Keratinocyte (primary cell): ENCODE results near the gene ARHGEF28. TPM values are rescaled to one million over a fixed set of nuclear protein-coding genes. Genes with fewer than 3 reads are reported as not detected.

ENCODE experiments used
- DNase-seq: peaks from one replicate; pipeline ENCODE4 v3.0.0-alpha.2; 2011; ENCODE audit warnings: low read depth, missing footprints, low spot score
- FAIRE-seq: peaks from 2 replicates; lab custom pipeline; 2011; peaks lifted over from hg19 to GRCh38; lab: Jason Lieb, UNC
- H2AFZ ChIP-seq: 2 replicates; pipeline ENCODE4 v1.6.0; 2012; ENCODE audit warnings: low read length, control low read depth, inconsistent platforms; ENCODE audit not compliant: control insufficient read depth
- H3K27ac ChIP-seq: 2 replicates; pipeline ENCODE4 v1.5.1; 2011; ENCODE audit warnings: low read length; ENCODE audit not compliant: control insufficient read depth, insufficient read depth
- H3K27me3 ChIP-seq: 3 replicates; pipeline ENCODE4 v1.6.0; 2011; ENCODE audit warnings: low read length; ENCODE audit not compliant: control insufficient read depth, insufficient read depth; ENCODE audit errors: extremely low read depth
- H3K36me3 ChIP-seq, 2 experiments: 2 replicates in 1 of 2; 3 replicates in 1 of 2; pipeline ENCODE4 v1.5.1; 2011; ENCODE audit warnings: low read length in 2 of 2, mild to moderate bottlenecking in 1 of 2; ENCODE audit not compliant: control insufficient read depth in 2 of 2, insufficient read depth in 2 of 2; ENCODE audit errors: extremely low read depth in 1 of 2
- H3K4me1 ChIP-seq: 3 replicates; pipeline ENCODE4 v1.5.1; 2011; ENCODE audit warnings: low read length; ENCODE audit not compliant: control insufficient read depth, insufficient read depth; ENCODE audit errors: extremely low read depth
- H3K4me2 ChIP-seq: 3 replicates; pipeline ENCODE4 v1.6.0; 2011; ENCODE audit warnings: low read depth, low read length; ENCODE audit not compliant: control insufficient read depth, insufficient read depth; ENCODE audit errors: extremely low read depth
- H3K4me3 ChIP-seq, 3 experiments: fragments of 200-600 bp in 1 of 3; sonication (generic) in 1 of 3; 2 replicates in 2 of 3; 3 replicates in 1 of 3; pipeline ENCODE4 v1.5.1; 2011 to 2016; ENCODE audit warnings: low read length in 3 of 3, mild to moderate bottlenecking in 3 of 3, control low read depth in 2 of 3, inconsistent platforms in 1 of 3, low read depth in 1 of 3, mixed read lengths in 1 of 3, mixed run types in 1 of 3, moderate library complexity in 1 of 3; ENCODE audit not compliant: control insufficient read depth in 2 of 3, insufficient read depth in 2 of 3; ENCODE audit errors: extremely low read depth in 1 of 3
- H3K79me2 ChIP-seq: 2 replicates; pipeline ENCODE4 v1.6.0; 2012; ENCODE audit warnings: low read length; ENCODE audit not compliant: control insufficient read depth, insufficient read depth
- H3K9ac ChIP-seq: 3 replicates; pipeline ENCODE4 v1.6.0; 2011; ENCODE audit warnings: low read length; ENCODE audit not compliant: control insufficient read depth, insufficient read depth; ENCODE audit errors: extremely low read depth
- H3K9me1 ChIP-seq: 3 replicates; pipeline ENCODE4 v1.6.0; 2011; ENCODE audit warnings: low read length; ENCODE audit not compliant: control insufficient read depth, insufficient read depth; ENCODE audit errors: extremely low read depth
- H3K9me3 ChIP-seq: 2 replicates; pipeline ENCODE4 v1.5.1; 2012; ENCODE audit warnings: low read depth, low read length; ENCODE audit not compliant: control insufficient read depth
- H4K20me1 ChIP-seq: 3 replicates; pipeline ENCODE4 v1.6.0; 2011; ENCODE audit warnings: low read length; ENCODE audit not compliant: control insufficient read depth, insufficient read depth; ENCODE audit errors: extremely low read depth
- EZH2 ChIP-seq: IDR thresholded peaks from one replicate; pipeline ENCODE4 v1.6.1; 2012; ENCODE audit warnings: inconsistent platforms, mild to moderate bottlenecking, low read length, moderate library complexity
- dilution Hi-C: fragments of 300-500 bp; cut with MboI; formaldehyde crosslinking; loops from one replicate; pipeline ENCODE4 v1.7.0; 2020; ENCODE audit warnings: low sequenced_read_pairs; ENCODE audit not compliant: extremely low pct_ligation_motif_present
- polyA plus RNA-seq, 5 experiments: library from polyadenylated mRNA; depleted of rRNA in 3 of 5; stranded (reverse) in 3 of 5; stranded (forward) in 1 of 5; unstranded in 1 of 5; fragments of >200 nt; gene quantifications; 1 replicate in 1 of 5; 2 replicates in 3 of 5; 3 replicates in 1 of 5; pipeline versions ENCODE4 v1.2.1 to v1.2.3, GENCODE V29; 2011 to 2012; ENCODE audit warnings: missing spikeins in 2 of 5, low read depth in 1 of 5, low replicate concordance in 1 of 5
- TF ChIP-seq, protein P1 (sequence below), 3 experiments: IDR thresholded peaks in 1 of 3; conservative IDR thresholded peaks in 1 of 3; optimal IDR thresholded peaks in 1 of 3; 2 replicates in 2 of 3; 3 replicates in 1 of 3; pipeline versions ENCODE3 to v1.5.1; 2011; ENCODE audit warnings: low read length in 3 of 3, mild to moderate bottlenecking in 3 of 3, moderate library complexity in 2 of 3, control low read depth in 1 of 3, inconsistent platforms in 1 of 3; ENCODE audit not compliant: insufficient read depth in 2 of 3; ENCODE audit errors: extremely low read depth in 1 of 3

The ARHGEF28 gene
- polyA plus RNA-seq, 1 donor (not counting 4 experiments of a cell fraction or from before 2014, with no cell fraction given): 31.6 TPM

DNA sequence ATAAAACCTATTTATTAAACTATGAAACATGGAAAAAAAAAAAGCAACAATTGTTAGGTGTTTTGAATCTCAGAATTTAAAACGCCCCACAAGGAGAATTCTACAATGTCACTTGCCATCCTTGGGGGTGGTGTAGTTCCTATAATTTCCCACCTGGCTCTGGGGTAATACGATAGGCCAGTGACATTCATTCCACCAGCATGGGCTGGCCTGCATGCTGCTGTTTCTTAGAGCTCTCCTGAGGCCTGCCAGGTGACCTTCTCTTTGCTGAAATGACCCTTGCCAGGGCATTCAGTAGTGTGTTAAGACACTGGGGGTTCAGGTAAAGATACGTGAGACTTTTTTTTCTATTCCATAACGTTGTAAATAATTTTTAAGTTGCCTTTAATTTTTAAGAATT, 10.0 kb upstream of the ARHGEF28 start:
- DNase-seq (no peak), FAIRE-seq (no peak)
- Histone ChIP-seq H3K9me1 (no peaks in the 10 kb centered on the region), H3K4me1 (peaks cover 21% of the 10 kb centered on the region), H3K4me3 (no peak overlapping the region), H2AFZ (no peak overlapping the region), H3K27me3 (no peaks in the 10 kb centered on the region), H3K9me3 (no peaks in the 10 kb centered on the region), H3K9ac (no peak overlapping the region), H4K20me1 (no peaks in the 10 kb centered on the region), H3K79me2 (no peaks in the 10 kb centered on the region), H3K36me3 (no peaks in the 10 kb centered on the region), H3K27ac (peak overlapping the region; percentile 48), H3K4me2 (no peak overlapping the region)
- dilution Hi-C loops: no loop called here
- TF ChIP-seq EZH2: no peak
- TF ChIP-seq, protein P1, sequence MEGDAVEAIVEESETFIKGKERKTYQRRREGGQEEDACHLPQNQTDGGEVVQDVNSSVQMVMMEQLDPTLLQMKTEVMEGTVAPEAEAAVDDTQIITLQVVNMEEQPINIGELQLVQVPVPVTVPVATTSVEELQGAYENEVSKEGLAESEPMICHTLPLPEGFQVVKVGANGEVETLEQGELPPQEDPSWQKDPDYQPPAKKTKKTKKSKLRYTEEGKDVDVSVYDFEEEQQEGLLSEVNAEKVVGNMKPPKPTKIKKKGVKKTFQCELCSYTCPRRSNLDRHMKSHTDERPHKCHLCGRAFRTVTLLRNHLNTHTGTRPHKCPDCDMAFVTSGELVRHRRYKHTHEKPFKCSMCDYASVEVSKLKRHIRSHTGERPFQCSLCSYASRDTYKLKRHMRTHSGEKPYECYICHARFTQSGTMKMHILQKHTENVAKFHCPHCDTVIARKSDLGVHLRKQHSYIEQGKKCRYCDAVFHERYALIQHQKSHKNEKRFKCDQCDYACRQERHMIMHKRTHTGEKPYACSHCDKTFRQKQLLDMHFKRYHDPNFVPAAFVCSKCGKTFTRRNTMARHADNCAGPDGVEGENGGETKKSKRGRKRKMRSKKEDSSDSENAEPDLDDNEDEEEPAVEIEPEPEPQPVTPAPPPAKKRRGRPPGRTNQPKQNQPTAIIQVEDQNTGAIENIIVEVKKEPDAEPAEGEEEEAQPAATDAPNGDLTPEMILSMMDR (optimal IDR thresholded peaks at IDR 0.05 in 1 of 3, IDR thresholded peaks at IDR 0.05 in 1 of 3, conservative IDR thresholded peaks at IDR 0.05 in 1 of 3; ENCODE audit: extremely low read depth in 1 of 3, insufficient read depth in 2 of 3, low read length in 3 of 3): no peak

DNA sequence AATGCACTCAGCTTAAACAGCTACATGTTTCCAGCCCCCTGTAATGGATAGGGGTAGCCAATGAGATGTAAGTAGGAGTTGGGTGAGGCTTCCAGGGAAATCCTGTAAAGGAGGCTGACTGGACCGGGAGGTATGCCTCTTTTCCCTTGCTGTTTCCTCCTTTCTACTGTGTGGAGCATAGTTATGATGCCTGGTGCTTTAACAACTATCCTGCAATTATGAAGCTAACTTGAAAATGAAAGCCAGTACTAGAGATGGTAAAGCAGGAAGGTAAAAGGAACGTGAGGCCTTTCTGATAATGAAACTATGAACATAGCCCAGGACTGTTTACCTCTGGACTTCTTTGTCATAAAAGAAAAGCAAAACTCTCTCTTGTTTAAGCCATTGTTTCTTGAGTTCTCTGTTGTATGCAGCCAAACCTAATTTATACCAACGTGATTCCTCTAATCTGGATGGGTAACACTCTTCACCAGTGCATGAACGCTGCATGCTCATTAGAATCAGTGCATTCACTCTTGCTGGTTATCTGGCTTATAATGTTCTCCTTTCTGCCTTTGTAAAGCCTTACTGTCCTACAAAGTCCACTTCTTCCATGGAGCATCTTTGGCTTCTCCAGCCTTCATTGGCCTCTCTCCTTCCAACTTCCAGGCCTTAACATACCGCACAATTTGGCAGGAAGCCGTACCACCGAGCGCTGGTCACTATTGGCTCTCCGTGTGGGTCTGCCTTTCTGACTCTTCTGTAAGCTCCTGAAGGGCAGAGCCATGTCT, 8.3 kb upstream of the ARHGEF28 start:
- Histone ChIP-seq H3K27ac (no peak overlapping the region), H4K20me1 (no peaks in the 10 kb centered on the region), H3K4me1 (peaks cover 21% of the 10 kb centered on the region), H3K36me3 (no peaks in the 10 kb centered on the region), H2AFZ (peak overlapping the region; percentile 80), H3K9ac (peak overlapping the region; percentile 16), H3K79me2 (no peaks in the 10 kb centered on the region), H3K9me1 (no peaks in the 10 kb centered on the region), H3K4me3 (no peak overlapping the region), H3K9me3 (no peaks in the 10 kb centered on the region), H3K27me3 (no peaks in the 10 kb centered on the region), H3K4me2 (peak overlapping the region; percentile 56)
- FAIRE-seq (peak; percentile 77), DNase-seq (no peak)
- dilution Hi-C loops: no loop called here
- TF ChIP-seq, protein P1 (optimal IDR thresholded peaks at IDR 0.05 in 1 of 3, IDR thresholded peaks at IDR 0.05 in 1 of 3, conservative IDR thresholded peaks at IDR 0.05 in 1 of 3; ENCODE audit: extremely low read depth in 1 of 3, insufficient read depth in 2 of 3, low read length in 3 of 3): no peak
- TF ChIP-seq EZH2: no peak
